ENCODE results near the gene CHSY1.

The CHSY1 gene

GRCh38 chr15:101207867-101208288 lies 44.0 kb downstream of the CHSY1 start:
- TF ChIP-seq POLR2AphosphoS5 (IDR thresholded peaks at IDR 0.05; ENCODE audit: low read depth, low read length) (no peak), FOXP2 (optimal IDR thresholded peaks at IDR 0.05; ENCODE audit: borderline replicate concordance, extremely low read depth, extremely low read length, insufficient read depth) (no peak), REST (IDR thresholded peaks at IDR 0.05; ENCODE audit: insufficient read depth in 1 of 2, low read depth in 2 of 2, low read length in 2 of 2) (no peak), SIN3A (IDR thresholded peaks at IDR 0.05; ENCODE audit: borderline replicate concordance, insufficient read depth, low read length) (no peak), TAF1 (IDR thresholded peaks at IDR 0.05; ENCODE audit: borderline replicate concordance, insufficient read depth, low read length) (no peak)

- TF ChIP-seq TAF1 (IDR thresholded peaks at IDR 0.05; ENCODE audit: borderline replicate concordance, insufficient read depth, low read length) (no peak), FOXP2 (optimal IDR thresholded peaks at IDR 0.05; ENCODE audit: borderline replicate concordance, extremely low read depth, extremely low read length, insufficient read depth) (peak; percentile 33), REST (IDR thresholded peaks at IDR 0.05; ENCODE audit: insufficient read depth in 1 of 2, low read depth in 2 of 2, low read length in 2 of 2) (no peak)
These were observed 45.7 kb downstream of the CHSY1 start for GRCh38 chr15:101206176-101206591.

GRCh38 chr15:101204739-101205535 lies 46.9 kb downstream of the CHSY1 start:
- TF ChIP-seq TAF1 (IDR thresholded peaks at IDR 0.05; ENCODE audit: borderline replicate concordance, insufficient read depth, low read length): no peak
- TF ChIP-seq FOXP2 (optimal IDR thresholded peaks at IDR 0.05; ENCODE audit: borderline replicate concordance, extremely low read depth, extremely low read length, insufficient read depth): no peak
- TF ChIP-seq SIN3A (IDR thresholded peaks at IDR 0.05; ENCODE audit: borderline replicate concordance, insufficient read depth, low read length): no peak
- TF ChIP-seq REST (IDR thresholded peaks at IDR 0.05; ENCODE audit: insufficient read depth in 1 of 2, low read depth in 2 of 2, low read length in 2 of 2): no peak
- TF ChIP-seq POLR2AphosphoS5 (IDR thresholded peaks at IDR 0.05; ENCODE audit: low read depth, low read length): no peak

GRCh38 chr15:101203607-101204189 lies 48.1 kb downstream of the CHSY1 start:
- TF ChIP-seq POLR2AphosphoS5 (IDR thresholded peaks at IDR 0.05; ENCODE audit: low read depth, low read length) (no peak), TAF1 (IDR thresholded peaks at IDR 0.05; ENCODE audit: borderline replicate concordance, insufficient read depth, low read length) (no peak), FOXP2 (optimal IDR thresholded peaks at IDR 0.05; ENCODE audit: borderline replicate concordance, extremely low read depth, extremely low read length, insufficient read depth) (no peak), REST (IDR thresholded peaks at IDR 0.05; ENCODE audit: insufficient read depth in 1 of 2, low read depth in 2 of 2, low read length in 2 of 2) (no peak), SIN3A (IDR thresholded peaks at IDR 0.05; ENCODE audit: borderline replicate concordance, insufficient read depth, low read length) (no peak)

Data from PFSK-1 (cell line).